Stomach smooth muscle (tissue), 2 donors: ENCODE data around the gene ZC3H12D.

Experiments
- H3K27ac ChIP-seq: one replicate; pipeline ENCODE4 v1.7.0; 2013; ENCODE audit warnings: mild to moderate bottlenecking, low read length, inconsistent platforms
- H3K27me3 ChIP-seq, 2 donors: one replicate each; pipeline ENCODE4 v1.7.0; 2013; ENCODE audit warnings: low read length in 2 of 2; ENCODE audit not compliant: insufficient read depth in 2 of 2, control insufficient read depth in 1 of 2
- H3K36me3 ChIP-seq, 2 donors: one replicate each; pipeline ENCODE4 v1.7.0; 2013; ENCODE audit warnings: low read length in 2 of 2; ENCODE audit not compliant: control insufficient read depth in 2 of 2, insufficient read depth in 2 of 2
- H3K4me1 ChIP-seq: one replicate; pipeline ENCODE4 v1.7.0; 2013; ENCODE audit warnings: low read length; ENCODE audit not compliant: control insufficient read depth, insufficient read depth
- H3K4me3 ChIP-seq, 2 donors: one replicate each; pipeline ENCODE4 v1.7.0; 2013; ENCODE audit warnings: low read length in 2 of 2
- H3K9ac ChIP-seq, 2 donors: one replicate each; pipeline ENCODE4 v1.7.0; 2013; ENCODE audit warnings: low read length in 2 of 2, mild to moderate bottlenecking in 1 of 2
- H3K9me3 ChIP-seq, 2 donors: one replicate each; pipeline ENCODE4 v1.7.0; 2013; ENCODE audit warnings: low read length in 2 of 2; ENCODE audit not compliant: control insufficient read depth in 2 of 2
- donor health status: healthy.
- donor health status: Pancreatic carcinoma.

The ZC3H12D gene

DNA sequence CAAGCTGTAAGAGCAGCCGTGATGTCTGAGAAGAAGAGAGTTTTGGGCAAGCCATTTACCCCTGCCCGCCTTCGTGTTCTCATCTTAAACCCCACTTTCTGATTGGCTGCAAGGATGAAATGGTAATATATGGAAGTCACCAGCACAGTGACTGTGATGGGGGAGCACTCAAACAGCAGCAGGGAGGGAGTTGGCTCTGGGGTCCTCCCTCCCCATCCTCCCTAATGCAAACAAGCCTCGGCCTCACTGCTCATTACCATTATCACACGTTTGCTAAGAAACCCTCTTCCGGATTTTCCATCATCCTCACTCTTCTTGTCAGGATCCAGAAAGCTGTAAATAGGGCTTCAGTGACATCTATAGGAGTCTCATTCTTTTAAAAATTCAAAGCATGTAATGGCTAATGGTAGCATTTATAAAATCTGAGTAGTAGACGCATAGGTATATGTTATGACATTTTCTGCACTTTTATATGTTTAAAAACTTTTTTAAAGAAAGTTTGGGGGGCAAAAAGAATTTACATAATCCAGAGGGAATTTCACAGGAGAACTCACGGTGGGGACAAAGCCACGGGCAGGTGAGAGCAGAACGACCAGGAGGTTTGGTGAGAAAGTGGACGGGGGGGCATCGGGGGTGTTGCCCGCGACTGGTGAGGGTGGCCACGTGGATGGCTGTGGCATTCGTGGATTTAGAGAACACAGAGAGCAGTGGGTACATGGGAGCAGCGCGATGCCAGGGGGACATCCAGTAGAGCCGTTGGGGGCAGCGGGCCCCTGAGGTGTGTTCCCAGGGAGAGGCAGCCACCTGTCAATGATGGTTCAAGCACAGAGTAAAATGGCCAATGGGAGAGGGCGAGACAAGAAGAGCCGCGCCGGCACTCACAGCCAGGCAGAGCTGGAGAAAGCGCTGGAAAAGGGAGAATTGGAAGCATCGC is 55.1 kb downstream of the ZC3H12D start:
- Histone ChIP-seq H3K9me3 (no peaks in the 10 kb centered on the region), H3K36me3 (no peaks in the 10 kb centered on the region), H3K27me3 (no peaks in the 10 kb centered on the region), H3K27ac (no peak overlapping the region), H3K4me1 (peaks cover 2% of the 10 kb centered on the region), H3K4me3 (no peak overlapping the region), H3K9ac (no peak overlapping the region)

DNA sequence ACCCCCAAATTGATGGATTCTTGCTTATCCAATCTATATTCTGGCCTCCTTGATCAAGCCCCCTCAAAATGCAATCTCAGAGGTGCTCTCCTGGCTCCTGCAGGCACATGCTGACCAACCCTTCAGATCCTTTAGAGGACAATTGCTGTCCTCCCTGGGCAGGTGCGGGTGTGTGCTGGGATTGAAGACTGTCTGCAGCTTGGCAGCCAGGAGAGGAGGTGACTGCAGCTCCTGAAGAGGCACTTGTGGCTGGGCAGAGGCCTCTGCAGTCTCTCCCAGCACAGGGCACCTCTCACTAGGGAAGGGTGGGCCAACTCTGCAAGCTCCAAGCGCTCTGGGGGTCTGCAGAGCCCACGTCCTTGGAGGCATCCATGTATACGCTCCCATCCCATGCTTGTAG is 56.2 kb downstream of the ZC3H12D start:
- H3K4me1 ChIP-seq, result peaks cover 3% of the 10 kb centered on the region
- no peak overlapping the region for H3K9ac ChIP-seq
- H3K4me3 ChIP-seq, result no peak overlapping the region
- H3K9me3 ChIP-seq, result no peaks in the 10 kb centered on the region
- H3K36me3 ChIP-seq, result no peaks in the 10 kb centered on the region
- H3K27me3 ChIP-seq, result no peaks in the 10 kb centered on the region
- no peak overlapping the region for H3K27ac ChIP-seq

DNA sequence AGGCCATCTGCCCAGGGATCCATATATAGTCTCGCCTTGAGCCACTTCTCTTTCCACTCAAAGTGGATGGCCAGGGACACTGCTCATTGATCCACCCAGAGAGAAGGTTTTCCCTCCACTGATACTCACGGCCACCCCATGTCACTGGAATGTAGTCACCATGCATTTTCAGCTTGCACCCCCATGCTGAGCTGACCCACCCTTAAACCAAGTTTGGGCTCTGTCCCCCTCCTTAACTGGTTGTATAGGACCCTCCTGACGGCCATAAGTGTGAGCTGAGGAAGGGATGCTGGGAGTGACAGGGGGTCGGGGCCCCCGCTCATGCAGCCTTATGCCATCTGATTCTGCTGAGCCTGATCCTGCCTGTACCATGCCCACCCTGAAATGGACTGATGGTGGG is 59.1 kb downstream of the ZC3H12D start:
- Histone ChIP-seq H3K27ac (no peak overlapping the region), H3K4me3 (no peak overlapping the region), H3K9ac (no peak overlapping the region), H3K4me1 (peaks cover 5% of the 10 kb centered on the region), H3K36me3 (no peaks in the 10 kb centered on the region), H3K9me3 (no peaks in the 10 kb centered on the region), H3K27me3 (no peaks in the 10 kb centered on the region)

DNA sequence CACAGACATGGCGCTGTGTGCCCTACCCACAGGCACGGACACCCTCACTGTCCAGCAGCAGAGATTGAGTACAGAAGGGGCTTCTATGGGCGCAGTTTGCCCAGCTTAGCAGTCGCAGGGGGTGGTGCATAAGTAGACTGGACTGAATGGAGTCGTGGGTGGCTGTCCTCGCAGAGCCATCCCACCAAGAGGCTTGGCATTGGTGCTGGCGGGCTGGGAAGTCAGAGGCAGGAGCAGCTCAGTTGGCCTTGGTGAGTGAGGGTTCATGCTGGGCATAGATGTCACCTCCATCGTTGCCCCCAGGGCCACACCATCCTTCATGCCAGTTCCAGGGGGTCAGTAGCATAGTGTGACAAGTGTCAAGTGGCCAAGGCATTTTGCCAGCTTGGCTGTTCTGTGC is 59.6 kb downstream of the ZC3H12D start:
- Histone ChIP-seq H3K4me3 (no peak overlapping the region), H3K9me3 (no peaks in the 10 kb centered on the region), H3K27me3 (no peaks in the 10 kb centered on the region), H3K4me1 (peaks cover 5% of the 10 kb centered on the region), H3K27ac (no peak overlapping the region), H3K9ac (no peak overlapping the region), H3K36me3 (no peaks in the 10 kb centered on the region)

DNA sequence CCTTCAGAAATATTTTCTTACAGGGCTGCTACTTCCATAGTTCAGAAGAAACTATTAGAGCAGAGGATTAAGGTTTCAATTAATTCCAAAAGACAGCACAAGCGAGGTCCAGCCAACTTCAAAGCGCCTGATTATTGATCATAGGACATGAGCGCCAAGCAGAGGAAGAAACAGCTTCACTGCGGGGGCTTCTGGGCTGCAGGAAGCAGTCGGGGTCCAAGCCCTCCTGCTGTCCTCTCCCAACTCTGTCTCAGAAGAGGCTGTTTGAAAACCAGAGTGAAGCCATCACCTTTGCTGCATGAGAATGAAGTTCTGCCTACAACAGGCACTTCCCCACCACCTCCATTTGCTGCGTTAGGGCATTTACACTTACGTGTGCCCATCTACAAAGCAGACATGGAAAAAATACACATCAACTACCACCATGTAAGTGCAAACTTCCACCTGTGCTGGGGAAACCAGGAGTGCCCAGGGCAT is 60.8 kb downstream of the ZC3H12D start:
- H3K9ac ChIP-seq, result no peak overlapping the region
- no peak overlapping the region for H3K27ac ChIP-seq
- H3K36me3 ChIP-seq, result no peaks in the 10 kb centered on the region

DNA sequence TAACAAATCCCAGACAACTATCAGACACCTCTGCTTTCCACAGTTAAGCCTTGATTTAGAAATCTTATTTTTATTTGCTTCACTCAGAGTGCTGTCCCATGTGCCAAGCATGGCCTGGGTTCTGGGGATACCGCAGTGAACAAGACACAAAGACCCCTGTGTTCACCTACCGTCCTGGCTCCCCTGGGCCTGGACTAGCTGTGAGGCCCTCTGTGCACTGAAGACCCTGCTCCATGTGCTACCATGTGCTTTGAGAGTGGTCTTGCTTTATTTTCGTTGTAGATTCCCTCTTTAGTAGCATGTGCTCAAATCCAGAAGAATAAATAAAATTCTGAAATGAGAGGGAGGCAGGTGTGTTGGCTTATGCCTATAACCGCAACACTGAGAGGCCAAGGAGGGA is 62.2 kb downstream of the ZC3H12D start:
- peaks cover 5% of the 10 kb centered on the region for H3K4me1 ChIP-seq
- H3K9me3 ChIP-seq, result no peaks in the 10 kb centered on the region
- H3K36me3 ChIP-seq, result no peaks in the 10 kb centered on the region
- no peaks in the 10 kb centered on the region for H3K27me3 ChIP-seq
- no peak overlapping the region for H3K4me3 ChIP-seq
- H3K9ac ChIP-seq, result no peak overlapping the region
- no peak overlapping the region for H3K27ac ChIP-seq

More for the DNA sequence above, 60.8 kb downstream of the ZC3H12D start:
- H3K4me3 ChIP-seq, result peak overlapping the region in 1 of 2 donors; percentile 44
- H3K9me3 ChIP-seq, result no peaks in the 10 kb centered on the region
- no peaks in the 10 kb centered on the region for H3K27me3 ChIP-seq
- H3K4me1 ChIP-seq, result peaks cover 5% of the 10 kb centered on the region

DNA sequence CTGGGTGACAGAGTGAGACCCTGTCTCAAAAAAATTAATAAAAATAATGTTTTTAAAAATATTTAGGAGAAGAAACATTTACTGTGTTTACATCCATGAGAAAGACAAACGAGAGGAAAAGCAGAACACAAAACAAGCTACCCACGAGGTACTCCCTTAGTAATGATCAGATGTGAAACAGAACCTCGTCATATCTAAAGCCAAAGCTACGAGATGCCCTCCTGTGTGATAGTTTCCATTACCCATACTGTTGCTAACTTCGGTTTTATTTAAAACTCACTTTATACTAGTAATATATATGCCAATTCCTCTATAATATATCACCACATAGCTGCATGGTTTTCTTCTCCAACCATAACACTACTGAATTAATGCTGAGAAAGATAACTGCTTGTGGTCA is 63.7 kb downstream of the ZC3H12D start:
- no peaks in the 10 kb centered on the region for H3K36me3 ChIP-seq
- H3K4me1 ChIP-seq, result peaks cover 5% of the 10 kb centered on the region
- no peaks in the 10 kb centered on the region for H3K27me3 ChIP-seq
- H3K9me3 ChIP-seq, result no peaks in the 10 kb centered on the region
- no peak overlapping the region for H3K27ac ChIP-seq
- no peak overlapping the region for H3K4me3 ChIP-seq
- no peak overlapping the region for H3K9ac ChIP-seq

DNA sequence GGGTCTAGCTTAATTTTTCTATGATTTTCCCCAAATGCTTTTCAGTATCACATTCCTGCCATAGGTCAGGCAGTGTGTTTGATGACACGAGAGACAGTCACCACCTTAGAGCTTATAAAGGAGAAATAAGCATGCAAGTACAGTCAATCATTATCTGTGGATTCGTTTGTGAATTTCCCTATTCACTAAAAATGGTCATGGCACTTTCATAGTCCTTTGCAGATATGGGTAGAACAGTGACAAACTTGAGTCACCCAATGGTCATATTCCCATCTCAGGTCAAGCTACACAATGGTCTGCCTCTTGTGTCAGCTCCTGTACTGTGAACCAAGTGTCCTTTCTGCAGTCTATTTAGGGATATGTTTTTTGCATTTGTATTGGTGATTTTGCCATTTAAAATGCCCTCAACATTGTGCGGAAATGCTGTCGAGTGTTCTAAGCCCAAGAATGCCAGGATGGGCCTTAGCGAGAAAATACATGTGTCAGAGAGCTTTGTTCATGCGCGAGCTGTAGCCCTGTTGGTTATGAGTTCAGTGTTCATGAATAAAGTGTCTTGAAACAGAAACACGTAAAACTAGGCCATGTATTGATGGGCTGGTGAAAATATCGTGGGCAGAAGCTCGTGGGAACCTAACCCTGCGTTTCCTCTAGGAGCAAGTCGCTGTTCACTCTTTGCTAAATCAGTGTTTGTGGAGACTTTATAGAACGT is 65.0 kb downstream of the ZC3H12D start:
- Histone ChIP-seq H3K36me3 (no peaks in the 10 kb centered on the region), H3K4me3 (no peak overlapping the region), H3K9me3 (no peaks in the 10 kb centered on the region), H3K9ac (no peak overlapping the region), H3K4me1 (peaks cover 5% of the 10 kb centered on the region), H3K27ac (no peak overlapping the region), H3K27me3 (no peaks in the 10 kb centered on the region)

DNA sequence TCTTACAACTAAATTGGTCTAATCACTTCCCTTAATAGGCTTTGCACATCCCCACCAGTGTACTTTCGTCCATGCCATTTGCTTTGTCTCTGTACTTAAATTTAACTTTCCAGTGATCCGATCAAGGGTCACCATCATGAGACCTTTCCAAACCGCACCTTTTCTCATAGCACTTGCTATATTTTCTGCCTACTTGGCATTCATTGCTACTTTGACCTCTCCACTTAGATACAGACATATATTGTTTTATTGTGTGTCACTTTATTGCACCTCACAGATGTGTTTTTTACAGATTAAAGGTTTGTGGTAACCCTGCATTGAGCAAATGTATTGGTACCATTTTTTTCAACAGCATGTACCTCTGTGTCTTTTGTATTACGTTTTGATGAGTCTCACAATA is 70.0 kb downstream of the ZC3H12D start:
- no peak overlapping the region for H3K9ac ChIP-seq
- no peaks in the 10 kb centered on the region for H3K9me3 ChIP-seq

DNA sequence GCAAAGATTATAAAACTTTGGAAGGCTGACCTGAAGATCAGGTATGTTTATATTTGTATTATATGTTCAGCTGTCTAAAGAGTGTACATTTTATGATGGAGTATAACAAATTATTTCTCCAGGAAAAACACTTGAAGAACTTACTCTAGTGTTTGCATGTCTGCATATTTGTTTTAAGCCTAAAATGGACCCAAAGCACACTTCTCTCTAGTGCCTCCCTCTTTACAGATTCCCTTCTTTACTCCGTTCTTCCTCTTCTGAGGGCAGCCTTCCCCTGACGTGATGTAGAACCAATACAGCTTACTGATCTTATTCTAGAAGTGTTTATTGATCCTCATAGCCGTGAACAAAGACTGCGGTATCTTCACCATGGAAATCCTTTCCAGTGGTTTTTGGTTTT is 70.8 kb downstream of the ZC3H12D start:
- H3K9me3 ChIP-seq, result no peaks in the 10 kb centered on the region
- no peak overlapping the region for H3K4me3 ChIP-seq
- H3K27ac ChIP-seq, result no peak overlapping the region
- H3K36me3 ChIP-seq, result peaks cover 2 to 9% of the 10 kb centered on the region in 2 donors
- no peaks in the 10 kb centered on the region for H3K27me3 ChIP-seq
- H3K9ac ChIP-seq, result no peak overlapping the region
- no peaks in the 10 kb centered on the region for H3K4me1 ChIP-seq

More for the DNA sequence above, 70.0 kb downstream of the ZC3H12D start:
- H3K4me3 ChIP-seq, result no peak overlapping the region
- no peaks in the 10 kb centered on the region for H3K27me3 ChIP-seq
- peaks cover 0 to 4% of the 10 kb centered on the region in 2 donors for H3K36me3 ChIP-seq
- no peak overlapping the region for H3K27ac ChIP-seq
- no peaks in the 10 kb centered on the region for H3K4me1 ChIP-seq
